H7 (cell line): ENCODE results near the gene DENND1A. TPM values are rescaled to one million over a fixed set of nuclear protein-coding genes. Genes with fewer than 3 reads are reported as not detected.
A peak's percentile ranks its signal among the peaks of the same experiment; 100 is the strongest.
"Not testable (repeated sequence)": the region's sequence is repeated elsewhere in the genome, so short reads cannot be mapped to it uniquely, and the experiment has no call there.

Experiments
- DNase-seq: peaks from one replicate; pipeline ENCODE4 v3.0.0; 2012
- H3K27me3 ChIP-seq: 2 replicates; pipeline ENCODE4 v1.6.0; 2011; ENCODE audit warnings: mild to moderate bottlenecking, low read length; ENCODE audit not compliant: control insufficient read depth, insufficient read depth
- H3K36me3 ChIP-seq: replicated peaks from 2 replicates; pipeline ENCODE4 v1.5.1; 2011; ENCODE audit warnings: low read length; ENCODE audit not compliant: control insufficient read depth, insufficient read depth
- H3K4me3 ChIP-seq: 2 replicates; pipeline ENCODE4 v1.5.1; 2011; ENCODE audit warnings: low read depth, mild to moderate bottlenecking, control low read depth, low read length, moderate library complexity; ENCODE audit not compliant: insufficient read depth
- total RNA-seq: library from RNA; depleted of rRNA; stranded (reverse); fragments of >200 nt; shearing (Covaris generic); gene quantifications from 2 replicates; pipeline ENCODE4 v1.2.3, GENCODE V29; 2014

Gene DENND1A
- total RNA-seq, 1 experiment from 2014 or later: 10.9 TPM

DNA sequence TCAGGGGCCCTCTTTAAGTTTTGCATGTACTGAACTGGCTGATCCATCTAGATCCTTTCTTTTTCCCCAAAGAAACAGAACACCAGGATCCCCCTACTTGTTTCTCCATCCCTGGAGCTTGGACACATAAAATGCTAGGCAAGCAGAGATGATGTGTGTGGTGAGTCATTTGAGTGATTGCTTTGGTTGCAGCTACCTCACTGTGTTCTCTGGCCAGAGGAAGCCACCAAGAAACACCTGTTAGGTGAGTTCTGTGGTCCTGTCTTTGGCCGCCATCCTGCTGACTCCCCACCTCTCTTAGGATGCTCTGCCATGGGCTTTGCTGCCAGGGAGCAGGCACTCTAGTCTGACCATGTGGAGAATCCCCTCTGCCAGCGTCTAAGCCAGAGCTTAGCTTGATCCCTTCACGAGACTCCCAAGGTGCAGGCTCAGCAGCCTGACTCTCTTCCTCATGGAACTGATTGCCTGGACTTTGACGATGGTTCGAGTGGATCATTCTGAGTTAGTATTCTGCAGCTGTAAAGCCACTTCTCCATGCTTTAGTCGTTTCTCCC, 27.3 kb upstream of the DENND1A start:
- Histone ChIP-seq H3K4me3 (no peak overlapping the region), H3K27me3 (no peaks in the 10 kb centered on the region; the same call in 1 of the 2 replicates), H3K36me3 (no peaks in the 10 kb centered on the region)
- no peak for DNase-seq

DNA sequence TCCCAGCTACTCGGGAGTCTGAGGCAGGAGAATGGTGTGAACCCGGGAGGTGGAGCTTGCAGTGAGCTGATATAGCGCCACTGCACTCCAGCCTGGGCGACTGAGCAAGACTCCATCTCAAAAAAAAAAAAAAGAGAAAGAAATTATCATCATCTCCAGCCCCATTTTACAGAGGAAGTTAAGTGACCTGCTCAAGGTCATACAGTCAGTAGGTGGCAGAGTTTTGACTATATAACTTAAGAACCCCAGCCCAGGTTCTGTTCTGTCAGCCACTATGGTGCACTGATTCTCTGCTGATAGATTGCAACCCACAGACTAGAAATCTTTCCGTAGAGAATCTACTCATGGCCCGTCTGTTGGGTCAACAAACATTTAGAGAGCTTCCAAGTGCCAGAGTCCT, 25.7 kb upstream of the DENND1A start:
- Histone ChIP-seq H3K27me3 (no peaks in the 10 kb centered on the region), H3K4me3 (no peak overlapping the region), H3K36me3 (no peaks in the 10 kb centered on the region)
- no peak for DNase-seq

DNA sequence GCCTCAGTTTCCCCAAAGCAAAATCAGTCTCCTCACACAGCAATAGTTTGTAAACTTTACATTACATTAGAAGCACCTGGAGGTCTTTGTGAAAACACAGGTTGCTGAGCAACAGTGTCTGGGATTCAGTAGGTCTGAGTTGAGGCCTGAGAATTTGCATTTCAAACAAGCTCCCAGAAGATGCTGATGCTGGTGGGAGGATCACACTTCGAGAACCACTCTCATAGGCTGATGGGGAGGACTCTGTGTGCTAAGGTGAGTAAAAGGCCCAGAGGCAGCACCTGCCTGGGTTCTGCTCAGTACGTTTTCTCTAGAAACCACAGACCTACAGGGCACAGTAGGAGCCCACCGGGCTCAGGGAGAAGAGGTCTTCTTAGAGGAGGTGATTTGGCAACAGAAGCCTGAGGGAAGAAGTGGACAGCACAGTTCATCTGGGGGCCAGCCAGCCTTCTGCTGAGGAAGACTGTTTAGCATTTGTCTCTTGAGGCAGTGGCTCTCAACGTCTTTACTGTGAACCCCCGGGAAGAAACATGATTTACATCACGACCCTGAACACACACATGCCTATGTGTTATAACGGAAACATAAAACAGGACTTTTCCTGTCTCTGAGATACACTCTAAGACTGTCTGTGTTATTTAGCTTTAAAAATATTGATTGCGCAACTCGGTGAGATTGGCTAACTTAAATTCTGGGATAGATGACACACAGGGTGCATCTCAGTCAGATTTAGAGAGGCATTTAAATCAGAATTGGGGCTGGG, 24.8 kb upstream of the DENND1A start:
- no peak for DNase-seq
- no peaks in the 10 kb centered on the region for H3K27me3 ChIP-seq
- H3K36me3 ChIP-seq: no peaks in the 10 kb centered on the region
- no peak overlapping the region for H3K4me3 ChIP-seq

DNA sequence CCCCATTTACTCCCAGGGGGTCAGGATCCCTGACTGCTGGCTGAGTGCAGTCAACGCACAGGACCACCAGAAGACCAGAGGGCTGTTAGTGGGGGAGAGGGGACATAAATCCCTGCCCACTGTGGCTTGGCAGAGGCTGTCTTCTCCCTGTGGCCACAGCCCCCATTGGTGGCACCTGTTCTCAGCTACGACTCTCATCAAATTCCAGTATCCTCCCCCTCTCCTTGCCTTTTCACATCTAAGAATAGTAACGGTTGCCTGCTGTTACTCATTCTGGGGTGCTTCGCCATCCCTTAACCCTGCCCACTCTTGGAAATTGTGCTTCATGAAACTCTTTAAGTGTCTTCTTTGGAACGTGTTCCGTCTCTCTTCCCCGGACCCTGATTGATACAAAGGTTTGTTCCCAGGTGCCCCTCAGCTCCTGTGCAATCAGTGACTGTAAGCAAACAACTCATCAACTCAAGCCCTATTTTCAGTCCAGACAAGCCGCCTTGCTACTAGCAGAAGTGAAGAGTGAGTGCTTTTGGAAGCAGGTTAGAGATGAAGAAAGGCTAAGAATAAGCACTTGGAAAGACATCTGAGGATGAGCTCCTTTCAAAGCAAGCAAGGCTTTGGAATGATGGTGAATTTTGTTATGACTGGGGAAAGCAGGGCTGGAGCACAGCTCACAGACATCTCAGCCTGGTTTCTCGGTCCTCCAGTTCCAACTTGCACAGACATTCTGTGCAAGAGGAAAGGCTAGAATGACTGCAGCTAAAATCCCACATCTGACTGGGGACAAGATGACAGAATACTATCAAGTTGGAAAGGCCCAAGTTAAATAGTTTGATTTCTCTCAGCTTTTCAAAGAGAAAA, 22.9 kb upstream of the DENND1A start:
- no peaks in the 10 kb centered on the region for H3K27me3 ChIP-seq
- H3K4me3 ChIP-seq: no peak overlapping the region
- no peaks in the 10 kb centered on the region for H3K36me3 ChIP-seq
- no peak for DNase-seq

DNA sequence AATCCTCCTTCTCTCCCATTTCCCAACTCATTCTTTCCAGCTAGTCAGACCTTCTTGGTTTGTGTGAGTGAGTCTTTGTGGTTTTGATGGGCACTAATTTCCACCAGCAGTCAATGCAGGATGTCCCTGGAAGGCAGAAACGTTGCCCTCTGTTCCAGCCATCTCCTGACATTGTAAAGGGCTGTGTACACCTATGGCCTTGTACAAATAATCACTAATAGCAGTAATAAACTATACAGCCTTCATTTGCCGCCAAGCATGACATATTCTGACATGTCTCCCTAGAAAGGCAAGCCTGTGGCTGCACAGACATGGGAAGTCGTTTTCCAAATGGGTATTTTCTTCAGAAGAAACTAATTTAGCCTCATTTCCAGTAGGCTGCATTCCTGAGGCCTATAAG, 18.4 kb upstream of the DENND1A start:
- no peaks in the 10 kb centered on the region for H3K36me3 ChIP-seq
- peak; percentile 1 for DNase-seq
- H3K27me3 ChIP-seq: no peaks in the 10 kb centered on the region
- H3K4me3 ChIP-seq: no peak overlapping the region

DNA sequence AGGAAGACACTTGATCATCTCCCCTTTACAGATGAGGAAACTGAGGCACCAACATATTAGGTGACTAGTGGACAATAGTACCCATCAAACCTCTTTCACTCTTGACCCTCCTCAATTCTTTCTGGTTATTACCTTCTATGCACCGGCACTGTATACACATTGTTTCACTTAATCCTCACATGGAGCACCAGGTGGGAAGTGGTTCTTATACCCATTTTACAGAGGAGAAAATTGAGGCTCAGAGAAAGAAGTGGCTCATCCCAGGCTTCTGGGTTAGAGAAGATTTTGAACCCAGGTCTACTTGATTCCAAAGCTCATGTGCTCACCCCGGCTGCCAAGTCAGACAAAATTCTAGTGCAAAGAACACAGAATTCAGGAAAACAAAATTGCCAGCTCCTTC, 17.4 kb upstream of the DENND1A start:
- H3K27me3 ChIP-seq: no peaks in the 10 kb centered on the region
- no peak overlapping the region for H3K4me3 ChIP-seq
- no peak for DNase-seq
- no peaks in the 10 kb centered on the region for H3K36me3 ChIP-seq

DNA sequence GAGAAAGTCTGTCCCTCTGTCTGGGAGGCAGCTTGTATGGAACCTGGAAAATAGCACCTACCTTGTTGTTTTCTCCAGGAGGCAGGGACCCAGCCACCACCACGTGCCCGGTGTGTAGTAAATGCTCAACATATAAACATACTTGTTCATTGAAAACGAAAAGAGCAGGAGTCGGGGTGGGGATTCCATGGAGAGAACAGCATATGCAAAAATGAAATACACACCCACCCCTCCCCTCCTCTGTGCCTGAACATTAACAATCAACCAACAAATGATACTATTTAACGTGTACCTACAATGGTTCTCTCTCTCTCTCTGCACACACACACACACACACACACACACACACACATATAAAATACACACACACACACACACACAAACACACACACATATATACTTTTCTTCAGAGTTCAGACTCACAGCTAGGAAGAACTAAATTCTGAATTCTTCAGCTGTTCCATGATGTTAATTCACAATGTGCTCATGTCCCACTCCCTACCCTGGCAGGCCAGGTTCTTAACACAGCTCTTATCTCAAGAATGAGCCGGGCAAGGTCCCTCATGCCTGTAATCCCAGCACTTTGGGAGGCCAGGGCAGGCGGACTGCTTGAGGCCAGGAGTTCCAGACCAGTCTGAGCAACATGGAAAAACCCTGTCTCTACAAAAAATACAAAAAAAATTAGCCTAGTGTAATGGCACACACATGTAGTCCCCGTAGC, 16.3 kb upstream of the DENND1A start:
- DNase-seq: no peak
- no peaks in the 10 kb centered on the region for H3K27me3 ChIP-seq
- H3K4me3 ChIP-seq: no peak overlapping the region
- H3K36me3 ChIP-seq: no peaks in the 10 kb centered on the region

DNA sequence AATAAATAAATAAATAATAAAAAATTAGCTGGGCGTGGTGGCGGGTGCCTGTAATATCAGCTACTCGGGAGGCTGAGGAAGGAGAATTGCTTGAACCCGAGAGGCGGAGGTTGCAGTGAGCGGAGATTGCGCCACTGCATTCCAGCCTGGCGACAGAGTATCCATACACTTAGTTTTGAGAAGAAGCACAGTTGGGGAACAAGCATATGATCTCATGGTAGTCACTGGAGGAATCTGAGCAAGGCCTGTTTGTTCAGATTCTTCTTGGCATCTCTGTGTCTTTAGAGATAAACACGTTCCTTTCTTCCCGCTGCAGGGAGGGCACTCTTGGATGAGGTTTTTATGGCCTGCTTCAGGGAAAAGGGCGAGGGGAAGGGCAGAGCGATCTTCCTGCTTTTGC, 15.6 kb upstream of the DENND1A start:
- Histone ChIP-seq H3K4me3 (no peak overlapping the region), H3K27me3 (no peaks in the 10 kb centered on the region), H3K36me3 (no peaks in the 10 kb centered on the region)
- DNase-seq: no peak

DNA sequence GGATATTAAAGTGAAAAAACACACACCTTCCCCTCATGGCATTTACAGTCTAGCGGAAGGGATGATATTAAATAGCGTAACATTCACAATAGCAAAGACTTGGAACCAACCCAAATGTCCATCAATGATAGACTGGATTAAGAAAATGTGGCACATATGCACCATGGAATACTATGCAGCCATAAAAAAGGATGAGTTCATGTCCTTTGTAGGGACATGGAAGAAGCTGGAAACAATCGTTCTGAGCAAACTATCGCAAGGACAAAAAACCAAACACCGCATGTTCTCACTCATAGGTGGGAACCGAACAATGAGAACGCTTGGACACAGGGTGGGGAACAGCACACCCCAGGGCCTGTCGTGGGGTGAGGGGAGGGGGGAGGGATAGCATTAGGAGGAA, 14.5 kb upstream of the DENND1A start:
- not testable (repeated sequence) for H3K36me3 ChIP-seq, H3K4me3 ChIP-seq, DNase-seq, H3K27me3 ChIP-seq

DNA sequence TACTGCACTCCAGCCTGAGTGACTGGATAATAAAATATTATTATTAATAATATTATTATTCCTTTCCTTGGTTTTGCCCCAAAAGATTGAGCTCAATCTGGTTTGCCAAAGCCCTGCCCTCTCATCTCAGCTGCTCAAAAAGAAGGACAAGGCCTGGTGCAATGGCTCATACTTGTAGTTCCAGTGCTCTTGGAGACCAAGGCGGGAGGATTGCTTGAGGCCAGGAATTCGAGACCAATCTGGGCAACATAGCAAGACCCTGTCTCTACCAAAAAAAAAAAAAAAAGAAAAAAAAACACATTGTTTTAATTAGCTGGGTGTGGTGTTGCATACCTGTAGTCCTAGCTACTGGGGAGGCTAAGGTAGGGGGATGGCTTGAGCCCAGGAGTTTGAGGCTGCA, 13.7 kb upstream of the DENND1A start:
- Histone ChIP-seq H3K36me3 (no peaks in the 10 kb centered on the region), H3K4me3 (no peak overlapping the region), H3K27me3 (no peaks in the 10 kb centered on the region)
- no peak for DNase-seq

DNA sequence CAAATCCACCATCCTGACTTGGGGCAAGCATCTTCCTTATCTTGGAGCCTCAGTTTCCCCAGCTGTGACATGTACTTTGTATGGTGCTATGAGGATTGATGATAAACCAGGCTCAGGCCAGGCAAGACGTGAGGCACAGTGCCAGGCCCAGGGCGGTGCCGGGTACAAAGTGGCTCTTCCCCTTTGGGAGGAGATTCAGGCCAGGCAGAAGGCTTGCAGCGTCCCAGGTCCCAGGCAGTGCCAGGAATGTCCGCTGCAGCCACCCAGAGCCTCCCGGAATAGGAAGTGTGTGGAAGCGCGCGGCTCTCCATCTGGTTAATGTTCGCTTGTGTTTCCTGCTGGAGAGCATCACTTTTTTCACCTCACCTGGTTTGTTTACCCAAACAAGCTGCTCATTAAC, 12.6 kb upstream of the DENND1A start:
- no peak overlapping the region for H3K4me3 ChIP-seq
- no peaks in the 10 kb centered on the region for H3K27me3 ChIP-seq
- DNase-seq: no peak
- H3K36me3 ChIP-seq: no peaks in the 10 kb centered on the region

DNA sequence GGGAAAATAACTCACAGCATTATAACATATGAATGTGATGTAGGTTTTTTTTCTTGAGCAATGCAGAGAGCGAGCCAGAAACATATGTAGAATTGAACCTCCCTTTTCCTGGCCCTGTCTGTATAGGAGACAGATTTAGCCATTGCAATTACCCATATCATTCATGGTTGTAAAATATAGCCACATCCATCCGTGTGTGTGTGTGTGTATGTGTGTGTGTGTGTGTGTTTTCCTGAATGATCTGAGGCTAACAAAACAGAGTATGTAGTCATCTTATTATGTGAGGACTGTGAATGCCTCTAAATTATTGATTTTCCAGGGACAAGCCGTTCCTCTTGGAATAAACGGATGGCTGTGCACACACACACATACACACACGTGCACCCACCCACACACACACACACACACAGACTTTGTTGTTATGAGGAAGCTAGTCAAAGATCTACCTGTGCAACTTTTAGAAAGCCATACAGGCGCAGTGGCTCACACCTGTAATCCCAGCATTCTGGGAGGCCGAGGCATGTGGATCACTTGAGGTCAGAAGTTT, 11.7 kb upstream of the DENND1A start:
- Histone ChIP-seq H3K4me3 (no peak overlapping the region), H3K27me3 (no peaks in the 10 kb centered on the region), H3K36me3 (no peaks in the 10 kb centered on the region)
- no peak for DNase-seq

DNA sequence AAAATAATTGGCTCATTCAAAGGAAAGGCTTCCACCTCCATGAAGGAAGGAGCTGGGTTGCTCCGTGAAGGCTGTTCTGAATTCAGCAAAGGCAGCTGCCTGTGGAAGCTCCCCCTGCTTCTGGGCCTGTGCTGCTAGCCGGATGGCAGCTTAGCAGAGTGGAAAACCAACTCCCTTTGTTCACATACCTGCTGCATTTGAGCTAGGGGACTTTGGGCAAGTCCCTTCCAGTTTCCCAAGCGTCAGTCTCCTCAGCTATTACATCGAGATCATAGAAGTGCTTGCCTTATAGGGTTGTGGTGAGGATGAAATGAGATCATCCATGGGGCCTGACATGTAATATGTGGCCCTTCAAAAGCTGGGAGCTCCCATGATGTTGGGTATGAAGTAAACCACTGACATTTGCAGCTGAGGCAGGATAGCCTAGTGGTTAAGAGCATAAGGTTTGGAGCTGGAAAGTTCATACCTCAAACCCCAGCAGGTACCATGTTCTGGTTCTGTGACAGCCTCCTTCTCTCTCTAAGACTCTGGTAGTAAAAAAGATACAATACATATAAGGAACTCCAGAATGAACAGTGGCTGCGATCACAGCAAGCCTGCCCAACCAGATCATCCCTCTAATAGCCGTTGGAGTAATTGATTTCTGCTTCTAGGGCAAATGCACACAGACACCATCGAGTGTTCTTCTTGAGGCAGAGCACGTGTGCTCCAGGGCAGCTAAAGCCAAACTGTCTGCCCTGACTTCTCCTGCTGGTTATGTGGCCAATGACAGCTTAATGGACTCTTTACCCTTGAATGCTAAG, 11.0 kb upstream of the DENND1A start:
- Histone ChIP-seq H3K36me3 (no peaks in the 10 kb centered on the region), H3K27me3 (no peaks in the 10 kb centered on the region), H3K4me3 (no peak overlapping the region)
- DNase-seq: no peak

DNA sequence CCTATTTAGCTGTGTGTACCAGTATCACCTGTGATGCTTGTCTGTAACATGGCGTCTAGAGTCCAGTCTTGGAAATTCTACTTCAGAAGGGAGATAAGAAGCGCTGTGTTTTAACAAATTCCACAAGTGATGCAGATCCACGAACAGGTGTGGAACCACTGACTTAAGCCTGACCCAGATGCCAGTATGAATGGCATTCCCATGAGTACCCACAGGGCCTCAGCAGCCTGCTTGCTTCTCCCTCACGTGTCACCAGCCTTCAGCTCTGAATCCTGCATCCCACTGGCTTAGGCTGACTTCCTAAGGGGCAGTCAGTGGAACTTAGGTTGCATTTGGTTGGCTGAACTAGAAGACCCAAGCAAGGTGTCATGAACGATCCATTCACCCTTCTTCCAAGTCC, 8.5 kb upstream of the DENND1A start:
- Histone ChIP-seq H3K36me3 (no peaks in the 10 kb centered on the region), H3K27me3 (no peaks in the 10 kb centered on the region), H3K4me3 (no peak overlapping the region)
- no peak for DNase-seq
